K562 (cell line): ENCODE measurements around the gene C12orf60. TPM values are rescaled to one million over a fixed set of nuclear protein-coding genes. Genes with fewer than 3 reads are reported as not detected.
A peak's percentile ranks its signal among the peaks of the same experiment; 100 is the strongest.

ENCODE experiments used
- ATAC-seq: fragments of 200-7000 bp; cut with Tn5 transposase; 3 replicates; pipeline ENCODE4 v1.9.1; 2020; ENCODE audit warnings: moderate library complexity
- BruUV-seq: library from RNA; stranded (reverse); fragments of 400-500 nt; replicated peaks from 2 replicates; lab custom pipeline; 2021; lab: Mats Ljungman, UMichigan
- CTCF ChIA-PET: fragments of 300-600 bp; formaldehyde crosslinking; extraction: SDS; loops from one replicate; lab custom pipeline; 2021; ENCODE audit warnings: low intra/inter-chr PET ratio; lab: Yijun Ruan, JAX
- POLR2A ChIA-PET: fragments of 300-600, 350-650 bp; sonication (Branson Sonifier 250); formaldehyde crosslinking; extraction: SDS; loops from one replicate; lab custom pipeline; 2021; ENCODE audit warnings: antibody characterized with exemption, inconsistent platforms; lab: Yijun Ruan, JAX
- DNase-seq, 4 experiments: peaks; one replicate each; pipeline versions ENCODE4 v3.0.0 to v3.0.0-alpha.2; 2011 to 2018; ENCODE audit warnings: low spot score in 3 of 4, mixed read lengths in 3 of 4; ENCODE audit errors: extremely low read depth in 1 of 4
- FAIRE-seq: peaks from 2 replicates; lab custom pipeline; 2011; peaks lifted over from hg19 to GRCh38; lab: Jason Lieb, UNC
- H2AFZ ChIP-seq: 2 replicates; pipeline ENCODE4 v1.6.0; 2011; ENCODE audit warnings: low read depth, low read length, control low read depth, inconsistent platforms
- H3K27ac ChIP-seq: fragments of 200-600 bp; 3 replicates; pipeline ENCODE4 v1.8.0; 2011; ENCODE audit warnings: low read depth, mild to moderate bottlenecking, control low read depth, inconsistent platforms, low read length, moderate library complexity, mixed read lengths; ENCODE audit errors: extremely low read depth
- H3K27me3 ChIP-seq, 2 experiments: fragments of 300-600 bp in 1 of 2; 2 replicates in 1 of 2; 3 replicates in 1 of 2; pipeline versions ENCODE4 v1.6.0 to v1.8.0; 2011; ENCODE audit warnings: inconsistent platforms in 2 of 2, low read length in 2 of 2, mild to moderate bottlenecking in 1 of 2, mixed read lengths in 1 of 2, moderate library complexity in 1 of 2; ENCODE audit not compliant: control insufficient read depth in 2 of 2, insufficient read depth in 2 of 2
- H3K36me3 ChIP-seq: fragments of 300-600 bp; 3 replicates; pipeline ENCODE4 v1.8.0; 2011; ENCODE audit warnings: mild to moderate bottlenecking, low read length, inconsistent platforms; ENCODE audit not compliant: control insufficient read depth, insufficient read depth
- H3K4me1 ChIP-seq, 2 experiments: fragments of 200-600 bp in 1 of 2; replicated peaks in 1 of 2; 2 replicates in 1 of 2; 3 replicates in 1 of 2; pipeline versions ENCODE4 v1.5.1 to v1.8.0; 2011; ENCODE audit warnings: inconsistent platforms in 2 of 2, low read length in 2 of 2, mild to moderate bottlenecking in 1 of 2, mixed read lengths in 1 of 2, moderate library complexity in 1 of 2; ENCODE audit not compliant: control insufficient read depth in 2 of 2, insufficient read depth in 2 of 2
- H3K4me2 ChIP-seq: 2 replicates; pipeline ENCODE4 v1.6.1; 2011; ENCODE audit warnings: low read length, control low read depth, inconsistent platforms, mixed read lengths; ENCODE audit not compliant: insufficient read depth
- H3K4me3 ChIP-seq: fragments of 200-600 bp; sonication (generic), shearing (Covaris generic); 2 replicates; pipeline ENCODE4 v1.5.1; 2016; ENCODE audit warnings: control low read depth, inconsistent platforms
- H3K79me2 ChIP-seq: fragments of 200-600 bp; 3 replicates; pipeline ENCODE4 v1.8.0; 2011; ENCODE audit warnings: low read length, inconsistent platforms; ENCODE audit not compliant: control insufficient read depth, insufficient read depth
- H3K9ac ChIP-seq, 2 experiments: 2 replicates each; pipeline versions ENCODE4 v1.6.0 to v1.6.1; 2011; ENCODE audit warnings: low read depth in 2 of 2, low read length in 2 of 2, control low read depth in 1 of 2, inconsistent platforms in 1 of 2, mild to moderate bottlenecking in 1 of 2, mixed read lengths in 1 of 2; ENCODE audit not compliant: insufficient read depth in 1 of 2
- H3K9me1 ChIP-seq: one replicate; pipeline ENCODE4 v1.6.0; 2011; ENCODE audit warnings: inconsistent platforms, mild to moderate bottlenecking, low read length, moderate library complexity; ENCODE audit not compliant: control insufficient read depth, insufficient read depth
- H3K9me3 ChIP-seq: replicated peaks from 2 replicates; pipeline ENCODE4 v1.5.1; 2011; ENCODE audit warnings: low read depth, low read length, inconsistent platforms; ENCODE audit not compliant: control insufficient read depth, insufficient read depth
- H4K20me1 ChIP-seq: replicated peaks from 2 replicates; pipeline ENCODE4 v1.6.1; 2011; ENCODE audit warnings: low read length, inconsistent platforms, mixed read lengths; ENCODE audit not compliant: control insufficient read depth, insufficient read depth
- CEBPG ChIP-seq, 3 experiments: fragments of 200-800 bp in 1 of 3; sonication (Bioruptor generic) in 1 of 3; sonication (generic) in 1 of 3; formaldehyde crosslinking in 1 of 3; IDR thresholded peaks in 2 of 3; conservative IDR thresholded peaks in 1 of 3; 2 replicates each; pipeline versions ENCODE4 v1.6.1 to v1.8.0; 2016 to 2022; ENCODE audit warnings: missing compliant biosample characterization in 2 of 3, missing genetic modification characterization in 2 of 3, mild to moderate bottlenecking in 1 of 3, missing genetic modification reagents in 1 of 3
- SLC30A9 ChIP-seq: fragments of 250-450 bp; sonication (Bioruptor Pico); IDR thresholded peaks from 2 replicates; pipeline ENCODE4 v1.8.0; 2022; ENCODE audit warnings: mild to moderate bottlenecking, moderate library complexity
- WGBS: fragments of 100-300 bp; shearing (Covaris generic); methylation state at CpG from one replicate; pipeline ENCODE4 v1.1.6; 2016; ENCODE audit warnings: low coverage, mixed read lengths; ENCODE audit not compliant: insufficient coverage; ENCODE audit errors: missing lambda C conversion rate; 5-methylcytosine and 5-hydroxymethylcytosine counted together
- in situ Hi-C: fragments of 300-500 bp; cut with MboI; formaldehyde crosslinking; loops from 4 replicates; pipeline ENCODE4 v1.15.0; 2018; ENCODE audit warnings: inconsistent platforms, mixed read lengths
- intact Hi-C: fragments of 100-400 bp; cut with micrococcal nuclease; formaldehyde crosslinking; loops from 2 replicates; pipeline ENCODE4 v1.14.2; 2022
- polyA plus RNA-seq, 8 experiments: library from polyadenylated mRNA; depleted of rRNA in 4 of 8; stranded (reverse) in 5 of 8; unstranded in 3 of 8; fragments of >200 nt; fragmentation: Nextera tagmentation in 2 of 8; fragmentation: Illumina TruSeq in 1 of 8; extraction: Ambion mirVana in 2 of 8; extraction: Trizol in 1 of 8; gene quantifications; 2 replicates each; pipeline versions ENCODE4 v1.2.1 to v1.2.3, GENCODE V29; 2011 to 2014; ENCODE audit warnings: inconsistent platforms in 1 of 8, missing spikeins in 1 of 8
- total RNA-seq, 7 experiments: library from RNA; depleted of rRNA in 6 of 7; stranded (reverse); fragments of >200 nt in 6 of 7; fragmentation: Illumina TruSeq in 2 of 7; extraction: Trizol in 2 of 7; gene quantifications; 2 replicates each; pipeline versions ENCODE4 v1.2.1 to v1.2.3, GENCODE V29; 2011 to 2021; ENCODE audit warnings: low replicate concordance in 1 of 7
- TF ChIP-seq, protein P1 (sequence below): fragments of 250-450 bp; sonication (Bioruptor Pico); IDR thresholded peaks from 2 replicates; pipeline ENCODE4 v1.8.0; 2021; ENCODE audit warnings: moderate library complexity, mild to moderate bottlenecking, inconsistent platforms
- TF ChIP-seq, protein P2 (sequence below): sonication (generic); formaldehyde crosslinking; IDR thresholded peaks from 2 replicates; pipeline ENCODE4 v1.8.1; 2022; ENCODE audit warnings: missing genetic modification reagents

Gene C12orf60
- total and polyA plus RNA-seq, 9 of the 15 experiments (the other 6 are each of a cell fraction or from before 2014, with no cell fraction given), result 0.41 to 4.4 (median 2.5) TPM

DNA sequence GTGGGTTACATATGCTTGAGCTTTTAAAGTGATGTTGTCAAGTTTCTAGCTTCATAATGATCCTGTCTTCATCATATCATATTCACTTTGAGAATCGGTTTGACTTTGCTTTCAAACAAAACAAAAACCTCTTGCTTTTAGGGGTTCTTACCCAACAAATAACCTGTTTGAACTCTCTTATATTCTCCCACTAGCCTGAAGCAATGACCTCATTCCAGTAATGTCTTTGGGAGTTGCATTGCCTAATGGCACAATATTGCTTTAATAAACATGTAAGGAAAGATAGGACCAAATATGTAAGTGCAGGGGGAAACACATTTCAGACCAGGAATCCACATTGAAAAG is 27.9 kb upstream of the C12orf60 start:
- H2AFZ ChIP-seq, result no peak overlapping the region
- H3K27me3 ChIP-seq, result peaks cover 0 to 14% of the 10 kb centered on the region in 2 experiments; a peak in 2 of 5 replicates
- intact Hi-C loops (no loop called here), in situ Hi-C loops (no loop called here)
- no peaks in the 10 kb centered on the region for H3K79me2 ChIP-seq
- ChIA-PET POLR2A (no interaction called here), CTCF (no interaction called here)
- no peak overlapping the region for H3K4me2 ChIP-seq
- H3K9me1 ChIP-seq, result no peaks in the 10 kb centered on the region
- BruUV-seq, result no TSS peak
- H3K9ac ChIP-seq, result no peak overlapping the region
- TF ChIP-seq, protein P1, sequence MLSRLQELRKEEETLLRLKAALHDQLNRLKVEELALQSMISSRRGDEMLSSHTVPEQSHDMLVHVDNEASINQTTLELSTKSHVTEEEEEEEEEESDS (CRISPR knock-in tag), result no peak
- TF ChIP-seq, protein P2, sequence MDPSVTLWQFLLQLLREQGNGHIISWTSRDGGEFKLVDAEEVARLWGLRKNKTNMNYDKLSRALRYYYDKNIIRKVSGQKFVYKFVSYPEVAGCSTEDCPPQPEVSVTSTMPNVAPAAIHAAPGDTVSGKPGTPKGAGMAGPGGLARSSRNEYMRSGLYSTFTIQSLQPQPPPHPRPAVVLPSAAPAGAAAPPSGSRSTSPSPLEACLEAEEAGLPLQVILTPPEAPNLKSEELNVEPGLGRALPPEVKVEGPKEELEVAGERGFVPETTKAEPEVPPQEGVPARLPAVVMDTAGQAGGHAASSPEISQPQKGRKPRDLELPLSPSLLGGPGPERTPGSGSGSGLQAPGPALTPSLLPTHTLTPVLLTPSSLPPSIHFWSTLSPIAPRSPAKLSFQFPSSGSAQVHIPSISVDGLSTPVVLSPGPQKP (CRISPR knock-in tag), result no peak
- no peak for TF ChIP-seq CEBPG (CRISPR knock-in tag; IDR thresholded peaks at IDR 0.05)
- TF ChIP-seq CEBPG (tag; conservative IDR thresholded peaks at IDR 0.05 in 1 of 2, IDR thresholded peaks at IDR 0.05 in 1 of 2), result 0 out of 4 replicates have a peak, but pooled peaks of 1 of the 2 experiments have one; percentile 28
- TF ChIP-seq SLC30A9, result no peak
- H3K9me3 ChIP-seq, result no peaks in the 10 kb centered on the region
- no peak overlapping the region for H3K4me3 ChIP-seq
- H3K4me1 ChIP-seq, result no peaks in the 10 kb centered on the region; a peak in 1 of 5 replicates
- H4K20me1 ChIP-seq, result no peaks in the 10 kb centered on the region
- no peak overlapping the region for H3K27ac ChIP-seq
- FAIRE-seq (no peak), ATAC-seq (no peak), DNase-seq (no peak)
- 17% methylated on average over 1 of the region's 1 CpG for WGBS
- H3K36me3 ChIP-seq, result no peaks in the 10 kb centered on the region
